Mucosa of rectum (tissue), 2 donors: ENCODE data around the gene TYMS.

Source experiments
- H3K27ac ChIP-seq, 2 donors: one replicate each; pipeline ENCODE4 v1.7.0; 2013; ENCODE audit warnings: inconsistent platforms in 2 of 2, low read depth in 2 of 2, low read length in 2 of 2
- H3K27me3 ChIP-seq, 2 donors: one replicate each; pipeline ENCODE4 v1.7.0; 2013; ENCODE audit warnings: low read length in 2 of 2; ENCODE audit not compliant: control insufficient read depth in 2 of 2, insufficient read depth in 2 of 2
- H3K36me3 ChIP-seq, 2 donors: one replicate each; pipeline ENCODE4 v1.7.0; 2013; ENCODE audit warnings: low read length in 2 of 2; ENCODE audit not compliant: control insufficient read depth in 2 of 2, insufficient read depth in 2 of 2
- H3K4me1 ChIP-seq, 2 donors: one replicate each; pipeline ENCODE4 v1.7.0; 2013; ENCODE audit warnings: low read length in 2 of 2, mild to moderate bottlenecking in 1 of 2; ENCODE audit not compliant: control insufficient read depth in 2 of 2, insufficient read depth in 2 of 2
- H3K4me3 ChIP-seq, 2 donors: one replicate each; pipeline ENCODE4 v1.7.0; 2013; ENCODE audit warnings: low read length in 2 of 2
- H3K9ac ChIP-seq, 2 donors: one replicate each; pipeline ENCODE4 v1.7.0; 2013; ENCODE audit warnings: low read length in 2 of 2, low read depth in 1 of 2, mild to moderate bottlenecking in 1 of 2
- H3K9me3 ChIP-seq, 2 donors: one replicate each; pipeline ENCODE4 v1.7.0; 2013; ENCODE audit warnings: low read length in 2 of 2; ENCODE audit not compliant: control insufficient read depth in 2 of 2
- donor health status: healthy.
- donor health status: Normal muscosa, but diverticular disease.

TYMS gene

GRCh38 chr18:657311-658000 is at the start of gene TYMS:
Gene TYMS, plus strand, starts transcription at chr18:657653. Its CDS starts 90 bp downstream, at chr18:657743.
- H3K27ac ChIP-seq = peak within 1 kb of the TSS; percentile 76 to 78
- H3K27me3 ChIP-seq = peaks cover 0 to 2% of the 10 kb centered on the region in 2 donors

GRCh38 chr18:607930-608329 is 49.5 kb upstream of the TYMS start:
- Histone ChIP-seq H3K4me1 (no peaks in the 10 kb centered on the region), H3K27me3 (peaks cover 0 to 3% of the 10 kb centered on the region in 2 donors), H3K9ac (no peak overlapping the region), H3K36me3 (no peaks in the 10 kb centered on the region), H3K9me3 (no peaks in the 10 kb centered on the region), H3K4me3 (no peak overlapping the region), H3K27ac (no peak overlapping the region)

More at GRCh38 chr18:657311-658000, at the start of gene TYMS:
- Histone ChIP-seq H3K9me3 (no peaks in the 10 kb centered on the region), H3K36me3 (peaks cover 0 to 2% of the 10 kb centered on the region in 2 donors), H3K4me3 (peak within 1 kb of the TSS; percentile 71 to 83), H3K4me1 (peaks cover 3 to 8% of the 10 kb centered on the region in 2 donors), H3K9ac (peak within 1 kb of the TSS; percentile 47 to 69)

- H3K4me3 ChIP-seq = no peak overlapping the region
- H3K9ac ChIP-seq = no peak overlapping the region
- H3K36me3 ChIP-seq = no peaks in the 10 kb centered on the region
- no peak overlapping the region for H3K27ac ChIP-seq
- H3K27me3 ChIP-seq = no peaks in the 10 kb centered on the region
- no peaks in the 10 kb centered on the region for H3K9me3 ChIP-seq
- H3K4me1 ChIP-seq = no peaks in the 10 kb centered on the region
These were observed 47.1 kb upstream of the TYMS start for GRCh38 chr18:610214-610928.

- no peaks in the 10 kb centered on the region for H3K9me3 ChIP-seq
- no peak overlapping the region for H3K9ac ChIP-seq
- H3K4me3 ChIP-seq = no peak overlapping the region
- H3K4me1 ChIP-seq = no peaks in the 10 kb centered on the region
- H3K36me3 ChIP-seq = no peaks in the 10 kb centered on the region
- H3K27me3 ChIP-seq = no peaks in the 10 kb centered on the region
- no peak overlapping the region for H3K27ac ChIP-seq
These were observed 45.3 kb upstream of the TYMS start for GRCh38 chr18:612156-612555.

- H3K4me1 ChIP-seq = no peaks in the 10 kb centered on the region
- H3K27me3 ChIP-seq = no peaks in the 10 kb centered on the region
- no peaks in the 10 kb centered on the region for H3K36me3 ChIP-seq
- H3K4me3 ChIP-seq = no peak overlapping the region
- H3K9ac ChIP-seq = no peak overlapping the region
- H3K27ac ChIP-seq = no peak overlapping the region
- H3K9me3 ChIP-seq = no peaks in the 10 kb centered on the region
These were observed 43.3 kb upstream of the TYMS start for GRCh38 chr18:614193-614592.

- H3K4me1 ChIP-seq = no peaks in the 10 kb centered on the region
- no peak overlapping the region for H3K4me3 ChIP-seq
- no peak overlapping the region for H3K9ac ChIP-seq
- H3K9me3 ChIP-seq = no peaks in the 10 kb centered on the region
- H3K36me3 ChIP-seq = no peaks in the 10 kb centered on the region
- no peaks in the 10 kb centered on the region for H3K27me3 ChIP-seq
- H3K27ac ChIP-seq = no peak overlapping the region
These were observed 42.3 kb upstream of the TYMS start for GRCh38 chr18:615092-615521.

GRCh38 chr18:615773-616172 is 41.7 kb upstream of the TYMS start:
- Histone ChIP-seq H3K27me3 (no peaks in the 10 kb centered on the region), H3K4me3 (no peak overlapping the region), H3K9me3 (no peaks in the 10 kb centered on the region), H3K4me1 (no peaks in the 10 kb centered on the region), H3K9ac (no peak overlapping the region), H3K27ac (no peak overlapping the region), H3K36me3 (no peaks in the 10 kb centered on the region)

GRCh38 chr18:616380-616995 is 41.0 kb upstream of the TYMS start:
- no peak overlapping the region for H3K4me3 ChIP-seq

GRCh38 chr18:617970-618504 is 39.4 kb upstream of the TYMS start:
- Histone ChIP-seq H3K9ac (no peak overlapping the region), H3K9me3 (no peaks in the 10 kb centered on the region), H3K27ac (no peak overlapping the region), H3K4me3 (no peak overlapping the region), H3K36me3 (no peaks in the 10 kb centered on the region), H3K4me1 (no peaks in the 10 kb centered on the region), H3K27me3 (no peaks in the 10 kb centered on the region)

More at GRCh38 chr18:616380-616995, 41.0 kb upstream of the TYMS start:
- H3K36me3 ChIP-seq = no peaks in the 10 kb centered on the region
- H3K27me3 ChIP-seq = no peaks in the 10 kb centered on the region
- H3K9me3 ChIP-seq = no peaks in the 10 kb centered on the region
- H3K9ac ChIP-seq = no peak overlapping the region
- H3K27ac ChIP-seq = no peak overlapping the region
- no peaks in the 10 kb centered on the region for H3K4me1 ChIP-seq

GRCh38 chr18:618618-619017 is 38.8 kb upstream of the TYMS start:
- Histone ChIP-seq H3K36me3 (no peaks in the 10 kb centered on the region), H3K9ac (no peak overlapping the region), H3K27ac (no peak overlapping the region), H3K27me3 (no peaks in the 10 kb centered on the region), H3K4me3 (no peak overlapping the region), H3K4me1 (no peaks in the 10 kb centered on the region), H3K9me3 (no peaks in the 10 kb centered on the region)
